Stomach (tissue), 4 donors: ENCODE results near the gene CYBA.

Experiments used
- EP300 ChIP-seq: sonication (generic); formaldehyde crosslinking; IDR thresholded peaks from one replicate; pipeline ENCODE4 v1.6.1; 2017; ENCODE audit warnings: antibody characterized with exemption
- POLR2A ChIP-seq, 4 donors: fragments of 450-650 bp; IDR thresholded peaks; one replicate each; pipeline ENCODE4 v1.6.1; 2016; ENCODE audit warnings: antibody characterized with exemption in 4 of 4, control low read depth in 2 of 4, mild to moderate bottlenecking in 1 of 4, moderate library complexity in 1 of 4
- TF ChIP-seq, protein P1 (sequence below), 7 experiments: fragments of 450-650 bp in 4 of 7; fragments of 200-600 bp in 3 of 7; sonication (generic) in 3 of 7; IDR thresholded peaks; one replicate each; pipeline ENCODE4 v1.5.1; 2016 to 2019; ENCODE audit warnings: antibody characterized with exemption in 7 of 7, control low read depth in 2 of 7, mild to moderate bottlenecking in 1 of 7

DNA sequence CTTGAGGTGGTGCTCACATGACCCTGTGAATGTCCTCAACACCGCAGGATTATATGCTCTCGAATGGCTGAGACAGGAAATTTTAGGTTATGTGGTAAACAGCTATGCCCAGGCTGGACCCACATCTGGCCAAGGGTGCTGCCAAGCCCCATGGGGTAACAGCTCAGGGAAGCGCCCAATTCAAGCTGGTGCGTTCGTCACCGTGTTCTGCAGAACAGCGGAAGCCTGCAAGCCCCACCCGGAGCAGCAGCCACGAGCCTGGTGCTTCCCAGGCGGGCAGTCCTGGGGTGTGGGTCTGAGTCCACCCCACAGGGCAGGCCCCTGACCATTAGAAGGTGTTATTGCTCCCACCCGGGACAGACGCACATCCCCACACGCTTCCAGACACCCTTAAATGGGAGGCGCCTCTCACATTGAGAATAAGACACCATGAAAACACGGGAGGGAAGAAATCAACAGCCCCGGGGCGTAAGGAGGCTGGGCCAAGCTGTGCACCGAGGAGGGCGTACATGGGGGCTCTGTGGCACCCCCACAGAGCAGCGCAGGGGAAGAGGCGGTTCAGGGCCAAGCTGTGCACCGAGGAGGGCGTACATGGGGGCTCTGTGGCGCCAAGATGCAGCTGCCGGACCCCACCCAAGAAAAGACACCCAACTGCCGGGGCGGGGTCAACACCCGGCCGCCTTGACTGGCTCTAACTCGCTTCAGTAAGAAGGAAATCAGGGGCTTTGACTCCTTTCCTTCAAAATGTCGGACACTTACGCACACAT is 2.9 kb upstream of the CYBA start:
- no peak for TF ChIP-seq POLR2A (IDR thresholded peaks at IDR 0.05)
- TF ChIP-seq, protein P1, sequence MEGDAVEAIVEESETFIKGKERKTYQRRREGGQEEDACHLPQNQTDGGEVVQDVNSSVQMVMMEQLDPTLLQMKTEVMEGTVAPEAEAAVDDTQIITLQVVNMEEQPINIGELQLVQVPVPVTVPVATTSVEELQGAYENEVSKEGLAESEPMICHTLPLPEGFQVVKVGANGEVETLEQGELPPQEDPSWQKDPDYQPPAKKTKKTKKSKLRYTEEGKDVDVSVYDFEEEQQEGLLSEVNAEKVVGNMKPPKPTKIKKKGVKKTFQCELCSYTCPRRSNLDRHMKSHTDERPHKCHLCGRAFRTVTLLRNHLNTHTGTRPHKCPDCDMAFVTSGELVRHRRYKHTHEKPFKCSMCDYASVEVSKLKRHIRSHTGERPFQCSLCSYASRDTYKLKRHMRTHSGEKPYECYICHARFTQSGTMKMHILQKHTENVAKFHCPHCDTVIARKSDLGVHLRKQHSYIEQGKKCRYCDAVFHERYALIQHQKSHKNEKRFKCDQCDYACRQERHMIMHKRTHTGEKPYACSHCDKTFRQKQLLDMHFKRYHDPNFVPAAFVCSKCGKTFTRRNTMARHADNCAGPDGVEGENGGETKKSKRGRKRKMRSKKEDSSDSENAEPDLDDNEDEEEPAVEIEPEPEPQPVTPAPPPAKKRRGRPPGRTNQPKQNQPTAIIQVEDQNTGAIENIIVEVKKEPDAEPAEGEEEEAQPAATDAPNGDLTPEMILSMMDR (IDR thresholded peaks at IDR 0.05): no peak
- no peak for TF ChIP-seq EP300
